DOHH2 (cell line): Measurements from ENCODE around the gene C21orf58.

Source experiments
- EZH2phosphoT487 ChIP-seq: fragments of 200-600 bp; sonication (generic); IDR thresholded peaks from 2 replicates; pipeline ENCODE4 v1.6.1; 2017; ENCODE audit warnings: borderline replicate concordance, mild to moderate bottlenecking, antibody characterized with exemption, low read length, moderate library complexity, mixed read lengths
- TF ChIP-seq, protein P1 (sequence below): fragments of 200-600 bp; sonication (generic); IDR thresholded peaks from one replicate; pipeline ENCODE4 v1.5.1; 2014; ENCODE audit warnings: antibody characterized with exemption, mild to moderate bottlenecking, low read depth, low read length; ENCODE audit not compliant: poor library complexity, severe bottlenecking

DNA sequence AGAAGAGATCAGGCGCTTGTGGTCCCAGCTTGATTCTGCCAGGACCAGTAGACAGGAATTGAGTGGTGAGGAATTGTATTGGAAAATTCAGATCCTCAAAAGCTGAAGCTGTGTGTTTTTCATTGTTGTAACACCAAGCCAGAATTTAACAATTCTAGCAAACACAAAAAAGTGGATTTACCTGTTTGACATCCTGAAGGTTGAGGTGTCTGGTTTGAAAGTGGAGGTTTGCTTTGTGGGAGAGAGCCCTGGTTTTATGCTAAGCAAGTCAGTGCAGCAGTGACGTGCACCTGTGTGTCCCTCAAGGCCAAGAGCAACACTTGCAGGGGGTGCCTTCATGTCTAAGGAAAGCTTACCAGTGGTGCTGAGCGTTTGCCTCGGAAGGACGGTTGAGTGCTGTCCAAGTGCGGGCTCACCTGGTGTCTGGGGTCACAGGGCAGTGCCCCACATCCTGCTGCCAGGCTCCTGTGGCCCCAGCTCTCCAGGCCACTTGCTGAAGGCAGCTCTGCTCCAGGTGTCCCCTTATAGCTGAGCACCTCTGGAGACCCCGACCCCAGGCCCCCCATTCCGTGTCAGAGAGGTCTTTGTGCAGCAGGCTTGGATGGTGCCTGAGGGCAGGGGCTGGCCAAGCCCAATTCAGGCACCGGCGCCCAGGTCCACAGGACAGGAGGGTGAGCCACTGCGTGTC, 27.9 kb upstream of the C21orf58 start:
- TF ChIP-seq, protein P1, sequence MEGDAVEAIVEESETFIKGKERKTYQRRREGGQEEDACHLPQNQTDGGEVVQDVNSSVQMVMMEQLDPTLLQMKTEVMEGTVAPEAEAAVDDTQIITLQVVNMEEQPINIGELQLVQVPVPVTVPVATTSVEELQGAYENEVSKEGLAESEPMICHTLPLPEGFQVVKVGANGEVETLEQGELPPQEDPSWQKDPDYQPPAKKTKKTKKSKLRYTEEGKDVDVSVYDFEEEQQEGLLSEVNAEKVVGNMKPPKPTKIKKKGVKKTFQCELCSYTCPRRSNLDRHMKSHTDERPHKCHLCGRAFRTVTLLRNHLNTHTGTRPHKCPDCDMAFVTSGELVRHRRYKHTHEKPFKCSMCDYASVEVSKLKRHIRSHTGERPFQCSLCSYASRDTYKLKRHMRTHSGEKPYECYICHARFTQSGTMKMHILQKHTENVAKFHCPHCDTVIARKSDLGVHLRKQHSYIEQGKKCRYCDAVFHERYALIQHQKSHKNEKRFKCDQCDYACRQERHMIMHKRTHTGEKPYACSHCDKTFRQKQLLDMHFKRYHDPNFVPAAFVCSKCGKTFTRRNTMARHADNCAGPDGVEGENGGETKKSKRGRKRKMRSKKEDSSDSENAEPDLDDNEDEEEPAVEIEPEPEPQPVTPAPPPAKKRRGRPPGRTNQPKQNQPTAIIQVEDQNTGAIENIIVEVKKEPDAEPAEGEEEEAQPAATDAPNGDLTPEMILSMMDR: no peak
- no peak for TF ChIP-seq EZH2phosphoT487
